ENCODE data around the gene CCDC7. TPM values are rescaled to one million over a fixed set of nuclear protein-coding genes. Genes with fewer than 3 reads are reported as not detected.
"Not testable (repeated sequence)": the region's sequence is repeated elsewhere in the genome, so short reads cannot be mapped to it uniquely, and the experiment has no call there.

CCDC7 gene
- total RNA-seq, 1 donor from 2014 or later, result 17.4 TPM

GRCh38 chr10:32548208-32548607 is 102.3 kb downstream of the CCDC7 start:
- no peak for DNase-seq (ENCODE audit: low read depth)

GRCh38 chr10:32556783-32557395 is 110.9 kb downstream of the CCDC7 start:
- no peak for DNase-seq (ENCODE audit: low read depth)

GRCh38 chr10:32562695-32563094 is 116.8 kb downstream of the CCDC7 start:
- not testable (repeated sequence) for DNase-seq (ENCODE audit: low read depth)

GRCh38 chr10:32577448-32577847 is 131.5 kb downstream of the CCDC7 start:
- no peak for DNase-seq (ENCODE audit: low read depth)

GRCh38 chr10:32582946-32583345 is 137.0 kb downstream of the CCDC7 start:
- no peak for DNase-seq (ENCODE audit: low read depth)

- DNase-seq (ENCODE audit: low read depth), result not testable (repeated sequence)
These were observed 152.1 kb downstream of the CCDC7 start for GRCh38 chr10:32598022-32598421.

- DNase-seq (ENCODE audit: low read depth), result no peak
These were observed 154.4 kb downstream of the CCDC7 start for GRCh38 chr10:32600317-32600716.

GRCh38 chr10:32601562-32601961 is 155.6 kb downstream of the CCDC7 start:
- not testable (repeated sequence) for DNase-seq (ENCODE audit: low read depth)

- DNase-seq (ENCODE audit: low read depth), result peak; percentile 43
These were observed 159.8 kb downstream of the CCDC7 start for GRCh38 chr10:32605787-32606186.

GRCh38 chr10:32610543-32610942 is 164.6 kb downstream of the CCDC7 start:
- DNase-seq (ENCODE audit: low read depth), result not testable (repeated sequence)

GRCh38 chr10:32616438-32616837 is 170.5 kb downstream of the CCDC7 start:
- no peak for DNase-seq (ENCODE audit: low read depth)

- DNase-seq (ENCODE audit: low read depth), result no peak
These were observed 172.5 kb downstream of the CCDC7 start for GRCh38 chr10:32618482-32618881.

GRCh38 chr10:32621969-32622368 is 176.0 kb downstream of the CCDC7 start:
- no peak for DNase-seq (ENCODE audit: low read depth)

- DNase-seq (ENCODE audit: low read depth), result no peak
These were observed 176.5 kb downstream of the CCDC7 start for GRCh38 chr10:32622409-32622808.

GRCh38 chr10:32627183-32627582 is 181.2 kb downstream of the CCDC7 start:
- no peak for DNase-seq (ENCODE audit: low read depth)

- DNase-seq (ENCODE audit: low read depth), result peak; percentile 40
These were observed 184.0 kb downstream of the CCDC7 start for GRCh38 chr10:32629910-32630309.

GRCh38 chr10:32646535-32646934 is 200.6 kb downstream of the CCDC7 start:
- DNase-seq (ENCODE audit: low read depth), result no peak

GRCh38 chr10:32650246-32650655 is 204.3 kb downstream of the CCDC7 start:
- DNase-seq (ENCODE audit: low read depth), result peak; percentile 77

- not testable (repeated sequence) for DNase-seq (ENCODE audit: low read depth)
These were observed 211.5 kb downstream of the CCDC7 start for GRCh38 chr10:32657430-32657829.

GRCh38 chr10:32661346-32661745 is 215.4 kb downstream of the CCDC7 start:
- DNase-seq (ENCODE audit: low read depth), result no peak

GRCh38 chr10:32680803-32681557 is 235.0 kb downstream of the CCDC7 start:
- no peak for DNase-seq (ENCODE audit: low read depth)

GRCh38 chr10:32684291-32684690 is 238.4 kb downstream of the CCDC7 start:
- DNase-seq (ENCODE audit: low read depth), result no peak

- no peak for DNase-seq (ENCODE audit: low read depth)
These were observed 241.2 kb downstream of the CCDC7 start for GRCh38 chr10:32687116-32687515.

Measured in myocyte (in vitro differentiated cells).